ENCODE results near the gene NUDT2.
"Not testable (repeated sequence)": the region's sequence is repeated elsewhere in the genome, so short reads cannot be mapped to it uniquely, and the experiment has no call there.

The NUDT2 gene

DNA sequence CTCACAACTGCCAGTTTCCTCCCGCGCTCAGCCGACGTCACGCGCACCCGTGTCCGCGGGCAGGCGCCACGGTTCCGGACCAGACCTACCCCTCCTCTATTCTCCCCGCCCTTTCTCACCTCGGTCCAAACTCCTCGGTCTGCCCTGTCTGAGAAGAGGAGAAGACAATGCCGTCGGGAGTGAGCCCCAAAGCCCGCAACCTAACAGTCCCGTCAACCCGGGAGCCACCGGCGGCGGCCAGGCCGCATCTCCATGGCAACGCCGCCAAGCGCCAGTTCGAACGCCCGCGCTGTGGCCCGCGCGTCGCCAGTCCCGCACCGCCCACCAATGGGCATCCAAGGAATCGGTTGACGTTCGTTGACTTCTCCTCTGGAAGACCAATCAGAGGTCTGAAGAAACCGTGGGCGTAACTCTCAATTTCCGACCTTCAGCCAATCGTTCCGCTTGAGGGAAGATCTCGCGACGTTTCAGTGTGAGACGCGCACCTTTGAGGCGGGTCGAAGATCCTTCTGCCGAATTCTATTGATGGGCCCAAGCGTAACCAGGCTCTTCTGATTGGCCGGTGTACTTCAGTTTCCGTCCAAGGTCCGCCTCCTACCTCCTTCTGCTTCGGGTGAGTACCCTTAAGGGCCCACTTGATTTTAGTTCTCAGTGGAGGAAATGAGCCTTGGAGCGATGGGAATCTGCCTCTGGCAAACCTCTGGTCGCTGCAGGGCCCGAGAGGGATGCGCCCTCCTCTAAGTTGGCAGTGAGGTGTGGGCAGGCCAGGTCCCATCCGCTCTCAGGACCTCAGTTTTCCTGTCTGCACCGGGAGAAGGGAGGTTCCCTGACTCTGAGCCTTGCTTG is at the start of gene NUDT2, which contains the start of gene KIF24:
NUDT2 (plus strand) TSS at position 583 of the 846 bp plus-strand sequence. CDS start 9,471 bp downstream, outside the sequence.
KIF24 (minus strand) TSS at position 282 of the 846 bp plus-strand sequence. CDS start 17,922 bp downstream, outside the sequence.
- DNase-seq = peak; percentile 100

DNA sequence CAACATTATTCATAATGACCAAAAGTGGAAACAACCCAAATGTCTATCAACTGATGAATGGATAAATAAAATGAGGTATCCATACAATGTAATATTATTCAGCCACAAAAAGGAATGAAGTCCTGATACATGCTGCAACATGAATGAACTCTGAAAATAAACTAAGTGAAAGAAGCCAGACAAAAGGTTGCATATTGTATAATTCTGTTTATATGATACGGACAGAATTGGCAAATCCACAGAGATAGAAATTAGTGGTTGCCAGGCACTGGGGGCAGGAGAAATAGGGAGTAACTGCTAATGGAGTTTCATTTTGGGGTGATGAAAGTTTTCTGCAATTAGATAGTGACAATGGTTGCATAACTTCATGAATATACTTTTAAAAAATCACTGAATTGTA is 47.3 kb upstream of the NUDT2 start:
- DNase-seq = no peak

DNA sequence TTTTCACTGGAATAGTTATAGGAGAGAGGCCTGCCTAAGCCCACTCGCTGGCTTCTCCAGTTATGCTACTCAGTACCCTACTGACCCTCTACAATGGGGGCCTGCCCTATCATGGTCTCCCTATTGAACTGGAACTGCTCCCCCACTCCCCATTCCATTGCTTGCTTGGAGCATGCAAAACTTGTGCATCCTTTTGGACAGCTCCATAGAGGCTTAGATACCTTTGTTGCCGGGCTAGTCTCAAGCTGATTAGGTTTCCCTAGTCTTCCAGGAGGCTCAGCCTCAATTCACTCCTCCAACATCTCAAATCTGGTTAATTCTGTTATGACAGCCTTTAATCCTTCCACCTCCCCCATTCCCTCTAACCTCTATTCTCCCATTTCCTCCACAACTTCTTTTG is 40.2 kb upstream of the NUDT2 start:
- no peak for DNase-seq

DNA sequence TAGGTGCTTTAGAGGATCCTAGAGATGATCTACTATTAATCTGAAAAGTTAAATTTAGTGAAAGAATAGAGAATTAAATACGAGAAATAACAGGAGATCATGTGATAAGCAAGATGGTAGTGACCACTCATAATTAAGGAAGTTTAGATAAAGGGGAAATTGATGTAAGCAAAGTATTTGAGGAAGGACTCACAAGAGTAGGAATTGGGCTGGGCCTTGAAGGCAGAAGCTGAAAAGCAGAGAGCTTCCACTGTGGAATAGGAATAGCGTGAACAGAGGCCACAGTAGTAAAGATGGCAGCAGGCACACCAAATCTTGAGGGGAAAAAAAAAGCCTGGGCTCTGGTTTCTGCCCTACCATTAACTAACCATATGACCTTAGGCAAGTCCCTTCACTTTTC is 38.3 kb upstream of the NUDT2 start:
- no peak for DNase-seq

DNA sequence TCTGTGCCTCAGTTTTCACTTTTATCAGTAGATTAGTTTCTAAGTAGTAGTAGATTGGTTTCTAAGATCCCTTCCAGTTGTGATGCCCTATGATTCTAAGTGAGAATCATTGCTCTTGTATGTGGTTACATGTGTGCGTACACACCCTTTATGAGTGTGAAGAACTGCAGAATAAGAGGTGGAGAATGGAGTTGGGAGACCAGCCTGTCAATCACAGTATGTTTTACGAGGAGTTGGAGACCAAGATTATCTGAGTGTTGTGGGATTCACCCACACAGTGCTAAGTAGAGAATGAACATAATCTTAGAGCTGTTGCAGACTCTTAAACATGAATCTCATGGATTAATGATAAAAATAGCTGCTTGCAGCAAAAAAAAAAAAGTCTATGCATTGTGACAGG is 37.9 kb upstream of the NUDT2 start:
- no peak for DNase-seq

- no peak for DNase-seq
Observed at GRCh38 chr9:34292552-34292951, 36.8 kb upstream of the NUDT2 start.

DNA sequence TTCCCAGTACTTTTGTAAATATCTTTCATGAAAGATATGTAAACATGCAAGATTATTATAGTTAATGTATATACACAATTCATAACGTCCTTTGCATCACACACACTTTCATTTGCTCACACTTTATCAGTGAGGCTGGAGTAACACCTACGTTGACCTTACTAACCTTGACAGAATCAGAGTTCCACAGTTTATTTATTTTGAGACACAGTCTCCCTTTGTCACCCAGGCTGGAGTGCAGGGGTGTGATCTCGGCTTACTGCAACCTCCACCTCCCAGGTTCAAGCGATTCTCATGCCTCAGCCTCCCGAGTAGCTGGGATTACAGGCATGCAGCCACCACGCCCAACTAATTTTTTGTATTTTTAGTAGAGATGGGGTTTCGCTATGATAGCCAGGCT is 28.3 kb upstream of the NUDT2 start:
- DNase-seq = not testable (repeated sequence)

GRCh38 chr9:34308316-34308715 is 21.1 kb upstream of the NUDT2 start:
- not testable (repeated sequence) for DNase-seq

GRCh38 chr9:34310215-34310614 is 19.2 kb upstream of the NUDT2 start:
- DNase-seq = peak; percentile 54

- no peak for DNase-seq
Observed at GRCh38 chr9:34311499-34312185, 17.7 kb upstream of the NUDT2 start.

DNA sequence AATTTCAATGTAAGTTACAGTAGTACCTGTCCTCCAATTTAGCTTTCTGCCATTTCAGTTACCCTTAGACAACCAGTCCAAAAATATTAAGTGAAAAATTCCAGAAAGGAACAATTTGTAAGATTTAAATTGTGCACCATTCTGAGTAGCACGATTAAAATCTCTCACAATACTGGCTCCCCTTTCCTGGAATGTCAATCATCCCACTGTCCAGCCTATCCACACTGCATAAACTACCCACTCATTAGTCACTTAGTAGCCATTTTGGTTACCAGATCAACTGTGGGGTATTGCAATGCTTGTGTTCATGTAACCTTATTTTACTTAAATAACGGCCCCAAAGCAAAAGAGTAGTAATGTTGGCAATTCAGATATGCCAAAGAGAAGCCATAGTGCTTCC is 11.9 kb upstream of the NUDT2 start:
- DNase-seq = no peak

DNA sequence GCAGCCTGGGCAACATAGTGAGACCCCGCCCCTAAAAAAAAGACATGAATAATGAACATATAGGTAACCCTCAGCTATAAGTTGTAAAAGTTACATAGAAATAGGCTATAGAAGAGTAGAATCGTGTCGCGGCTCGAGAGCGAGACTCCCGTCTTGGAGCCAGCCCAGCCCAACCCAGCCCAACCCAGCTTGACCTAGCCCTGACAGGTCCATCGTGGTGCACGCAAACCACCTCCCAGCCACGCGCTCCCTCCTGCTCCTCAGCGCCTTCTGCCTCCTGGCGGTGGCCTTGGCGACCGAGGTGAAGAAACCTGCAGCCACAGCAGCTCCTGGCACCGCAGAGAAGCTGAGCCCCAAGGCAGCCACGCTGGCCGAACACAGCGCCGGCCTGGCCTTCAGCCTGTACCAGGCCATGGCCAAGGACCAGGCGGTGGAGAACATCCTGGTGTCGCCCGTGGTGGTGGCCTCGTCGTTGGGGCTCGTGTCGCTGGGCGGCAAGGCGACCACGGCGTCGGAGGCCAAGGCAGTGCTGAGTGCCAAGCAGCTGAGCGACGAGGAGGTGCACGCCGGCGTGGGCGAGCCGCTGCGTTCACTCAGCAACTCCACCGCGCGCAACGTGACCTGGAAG is 11.1 kb upstream of the NUDT2 start:
- no peak for DNase-seq

DNA sequence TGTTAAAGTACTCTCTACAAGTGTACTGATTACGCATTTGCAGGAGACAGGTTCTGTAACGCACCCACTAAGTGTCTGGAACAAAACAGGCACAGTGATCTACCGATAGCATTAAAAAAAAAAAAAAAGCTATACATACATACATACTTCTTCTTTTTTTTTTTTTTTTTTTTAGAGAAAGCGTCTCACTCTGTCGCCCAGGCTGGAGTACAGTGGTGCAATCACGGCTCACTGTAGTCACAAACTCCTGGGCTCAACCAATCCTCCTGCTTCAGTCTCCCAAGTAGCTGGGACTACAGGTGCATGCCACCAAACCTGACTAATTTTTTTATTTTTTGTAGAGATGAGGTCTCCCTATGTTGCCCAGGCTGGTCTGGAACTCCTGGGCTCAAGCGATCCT is 7.9 kb upstream of the NUDT2 start:
- no peak for DNase-seq

- DNase-seq = no peak
Observed at GRCh38 chr9:34322899-34323591, 6.3 kb upstream of the NUDT2 start.

GRCh38 chr9:34326690-34327089 is 2.7 kb upstream of the NUDT2 start:
- no peak for DNase-seq

- DNase-seq = peak; percentile 16
Observed at GRCh38 chr9:34328500-34328986, 826 bp upstream of the NUDT2 start.

- DNase-seq = no peak
Observed at GRCh38 chr9:34331196-34331595, 1.8 kb downstream of the NUDT2 start.

DNA sequence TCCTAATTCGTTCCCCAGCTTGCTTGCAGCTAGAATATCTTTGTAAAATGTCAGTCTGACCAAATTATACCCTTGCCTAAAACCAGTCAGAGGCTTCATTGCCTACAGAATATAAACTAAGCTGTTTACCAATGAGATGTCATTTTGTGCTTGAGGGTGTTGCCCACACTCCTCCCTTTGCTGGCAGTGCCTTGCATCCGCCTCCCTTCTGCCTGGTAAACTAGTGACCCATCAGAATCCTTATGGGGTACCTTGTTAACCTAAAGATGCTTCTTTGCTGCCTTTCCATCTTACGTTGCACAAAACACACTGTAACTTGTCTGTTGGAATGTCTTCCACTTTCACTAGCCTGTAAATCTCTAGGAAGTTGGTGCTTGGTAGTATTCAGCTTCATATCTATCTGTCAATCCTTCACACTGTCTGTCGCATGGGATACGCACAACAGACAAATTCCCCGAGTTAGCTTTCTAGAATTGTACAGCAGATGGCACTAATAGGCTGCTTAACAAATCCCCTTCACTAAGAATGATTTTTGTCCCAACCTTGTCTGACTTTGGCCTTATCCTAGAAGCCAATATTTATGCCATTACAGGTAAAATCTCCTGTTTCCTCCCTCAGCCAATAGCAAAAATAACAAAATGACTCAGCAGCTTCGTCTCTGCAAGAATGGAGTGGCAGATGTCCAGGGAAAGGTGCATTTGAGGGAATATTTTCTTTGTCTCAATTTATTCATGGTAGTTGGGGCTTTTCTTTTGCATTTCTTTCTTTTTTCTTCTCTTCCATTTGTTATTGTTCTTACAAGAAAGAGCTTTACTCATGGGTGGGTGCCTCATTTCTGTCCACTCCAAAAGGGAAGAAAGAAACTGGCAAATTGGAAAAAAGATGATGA is 3.0 kb downstream of the NUDT2 start:
- DNase-seq = peak; percentile 72

DNA sequence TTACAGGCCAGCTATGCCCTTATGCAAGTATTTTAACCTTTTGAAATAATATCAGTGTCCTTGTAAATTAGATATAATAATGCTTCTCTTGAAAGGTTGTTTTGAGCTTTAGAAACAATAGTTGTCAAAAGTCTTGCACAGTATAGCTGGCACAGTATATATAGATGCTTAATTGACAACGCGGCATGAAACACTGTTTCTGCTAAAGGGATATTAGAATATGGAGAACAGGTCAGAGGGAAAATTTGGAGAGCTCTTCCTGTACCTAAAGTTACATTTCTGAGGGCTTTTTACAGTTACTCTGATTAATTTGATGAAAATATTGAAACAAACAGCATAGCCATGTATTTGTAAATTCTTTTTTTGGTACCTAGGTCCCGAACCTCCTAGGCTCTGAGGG is 4.5 kb downstream of the NUDT2 start:
- DNase-seq = no peak

- DNase-seq = no peak
Observed at GRCh38 chr9:34334337-34334824, 5.0 kb downstream of the NUDT2 start.

DNA sequence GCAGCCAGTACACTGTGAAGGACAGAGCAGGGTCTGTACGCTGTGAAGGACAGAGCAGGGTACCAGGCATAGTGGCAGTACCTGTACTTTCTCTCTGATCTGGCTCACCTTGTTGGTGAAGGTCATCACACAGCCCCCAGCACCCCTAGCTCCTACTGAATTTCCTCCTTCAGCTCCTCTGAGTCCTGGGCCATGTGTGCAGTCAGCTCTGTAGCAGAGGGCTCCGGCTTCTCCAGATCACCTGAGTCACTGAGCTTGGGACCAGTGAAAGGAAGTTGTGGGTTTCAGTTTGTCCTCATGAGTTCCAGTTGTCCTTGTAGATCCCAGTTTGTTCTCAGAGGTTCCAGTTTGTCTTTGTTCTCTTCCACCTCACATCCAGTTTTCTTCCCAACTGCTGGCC is 5.5 kb downstream of the NUDT2 start:
- no peak for DNase-seq

DNA sequence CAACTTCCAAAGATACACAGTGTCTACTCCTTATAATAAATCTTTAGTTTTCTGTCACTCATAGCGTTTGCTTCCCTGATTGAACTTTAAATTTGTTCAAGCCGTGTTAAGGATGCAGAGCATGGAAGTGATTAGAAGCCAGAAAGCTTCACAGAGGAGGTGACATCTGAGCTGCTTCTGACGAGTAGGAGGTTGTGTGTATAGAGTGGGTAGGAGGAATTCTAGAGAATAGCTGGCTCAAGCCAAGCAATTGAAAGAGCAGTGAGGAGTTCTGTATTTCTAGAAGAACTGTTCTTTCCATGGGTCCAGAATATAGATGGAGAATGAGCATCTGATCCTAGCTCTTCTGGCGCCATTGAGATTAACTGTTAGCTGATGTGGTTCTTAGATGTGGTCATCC is 6.0 kb downstream of the NUDT2 start:
- no peak for DNase-seq

Data from NCI-H1694 (cell line).